BLaER1 (cell line): Measurements from ENCODE around the gene CBL.
A peak's percentile ranks its signal among the peaks of the same experiment; 100 is the strongest.

ENCODE experiments used
- H3K27ac ChIP-seq: shearing (Covaris generic); formaldehyde crosslinking; 2 replicates; pipeline ENCODE4 v1.8.1; 2022
- H3K27me3 ChIP-seq: shearing (Covaris generic); formaldehyde crosslinking; 2 replicates; pipeline ENCODE4 v1.8.1; 2022
- H3K36me3 ChIP-seq: shearing (Covaris generic); formaldehyde crosslinking; 2 replicates; pipeline ENCODE4 v1.8.1; 2022
- H3K4me1 ChIP-seq: shearing (Covaris generic); formaldehyde crosslinking; 2 replicates; pipeline ENCODE4 v1.8.1; 2022
- H3K4me2 ChIP-seq: shearing (Covaris generic); formaldehyde crosslinking; 2 replicates; pipeline ENCODE4 v1.8.1; 2022
- H3K4me3 ChIP-seq: shearing (Covaris generic); formaldehyde crosslinking; 2 replicates; pipeline ENCODE4 v1.8.1; 2022
- H3K9ac ChIP-seq: shearing (Covaris generic); formaldehyde crosslinking; 2 replicates; pipeline ENCODE4 v1.8.1; 2022
- H3K9me3 ChIP-seq: shearing (Covaris generic); formaldehyde crosslinking; 2 replicates; pipeline ENCODE4 v1.8.1; 2022
- H4K20me1 ChIP-seq: shearing (Covaris generic); formaldehyde crosslinking; 2 replicates; pipeline ENCODE4 v1.8.1; 2022
- Cebpa-rat ChIP-seq: shearing (Covaris generic); IDR thresholded peaks from 2 replicates; pipeline ENCODE4 v1.8.1; 2022

CBL gene

DNA sequence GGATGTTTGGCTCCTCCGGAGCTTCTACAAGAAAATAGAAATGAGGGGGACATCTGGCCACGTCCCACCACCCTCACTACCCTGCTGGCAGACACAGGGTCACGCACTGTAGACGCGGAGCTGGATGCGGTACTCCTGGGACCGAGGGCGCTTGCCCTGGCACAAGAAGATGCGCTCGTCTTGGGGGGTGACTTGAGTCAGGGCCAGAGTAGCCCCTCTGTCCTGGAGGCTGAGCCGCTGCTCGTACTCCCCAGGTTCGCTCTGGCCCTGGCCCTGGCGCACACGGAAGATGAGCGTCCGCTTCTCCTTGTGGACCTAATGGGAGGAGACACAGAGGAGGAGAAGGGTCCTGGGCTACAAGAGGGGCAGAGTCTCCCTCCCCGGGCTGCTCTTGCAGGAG, 108.6 kb downstream of the CBL start:
- Histone ChIP-seq H3K9me3 (no peaks in the 10 kb centered on the region), H3K4me1 (peaks cover 47% of the 10 kb centered on the region), H3K9ac (peak overlapping the region; percentile 89; the same call in 1 of the 2 replicates), H3K36me3 (peaks cover 54% of the 10 kb centered on the region), H4K20me1 (peaks cover 54% of the 10 kb centered on the region), H3K4me3 (peak overlapping the region; percentile 80), H3K4me2 (peak overlapping the region; percentile 99), H3K27ac (peak overlapping the region; percentile 87), H3K27me3 (no peaks in the 10 kb centered on the region)
- no peak for TF ChIP-seq Cebpa-rat

DNA sequence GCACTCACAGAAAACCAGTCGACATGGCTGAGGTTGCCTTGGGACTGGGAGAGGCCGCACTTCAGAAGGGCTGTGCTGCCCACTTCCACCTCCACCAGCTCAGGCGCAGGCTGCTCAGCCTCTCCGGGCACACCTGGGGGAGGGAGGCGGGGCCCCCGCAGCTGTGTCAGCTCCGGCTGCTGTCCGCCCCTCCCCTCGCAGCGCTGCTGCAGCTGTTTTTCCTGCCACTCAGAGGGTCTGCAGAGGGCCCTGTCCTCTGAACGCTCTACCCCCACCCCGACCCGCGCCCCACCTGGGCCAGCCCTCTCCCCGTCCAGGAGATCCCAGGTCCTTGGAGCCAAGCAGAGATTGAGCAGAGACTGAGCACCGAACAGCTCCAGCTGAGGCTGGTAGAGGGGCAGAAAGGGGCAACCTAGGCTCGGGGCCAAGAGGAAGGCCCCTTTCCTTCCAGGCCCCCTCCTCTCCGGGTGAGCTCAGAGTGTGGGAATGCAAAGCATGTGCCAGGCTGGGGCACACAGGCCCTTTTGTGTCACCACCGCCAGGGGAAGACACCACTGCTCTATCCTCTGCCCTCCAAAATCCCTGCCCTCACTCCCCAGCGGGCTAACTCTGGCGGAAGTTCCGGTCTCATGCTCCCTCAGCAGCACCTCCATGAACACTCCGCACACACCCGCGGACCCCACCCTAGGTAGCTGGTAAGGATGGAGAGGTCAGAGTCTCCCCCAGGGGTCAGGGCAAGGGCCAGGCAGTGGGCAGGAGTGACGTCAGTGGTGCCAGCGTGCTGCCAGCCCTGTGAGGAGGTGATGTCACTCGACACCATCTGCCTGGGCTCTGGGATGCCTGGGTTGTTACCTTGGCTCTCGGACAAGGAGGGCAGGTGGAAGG, 109.2 kb downstream of the CBL start:
- H3K4me3 ChIP-seq: peak overlapping the region; percentile 80
- TF ChIP-seq Cebpa-rat: no peak
- H3K9me3 ChIP-seq: no peaks in the 10 kb centered on the region
- peaks cover 48% of the 10 kb centered on the region for H4K20me1 ChIP-seq
- H3K27ac ChIP-seq: peak overlapping the region; percentile 87
- H3K9ac ChIP-seq: peak overlapping the region; percentile 89
- H3K4me1 ChIP-seq: peaks cover 54% of the 10 kb centered on the region
- H3K4me2 ChIP-seq: peak overlapping the region; percentile 99
- H3K36me3 ChIP-seq: peaks cover 47% of the 10 kb centered on the region
- no peaks in the 10 kb centered on the region for H3K27me3 ChIP-seq

DNA sequence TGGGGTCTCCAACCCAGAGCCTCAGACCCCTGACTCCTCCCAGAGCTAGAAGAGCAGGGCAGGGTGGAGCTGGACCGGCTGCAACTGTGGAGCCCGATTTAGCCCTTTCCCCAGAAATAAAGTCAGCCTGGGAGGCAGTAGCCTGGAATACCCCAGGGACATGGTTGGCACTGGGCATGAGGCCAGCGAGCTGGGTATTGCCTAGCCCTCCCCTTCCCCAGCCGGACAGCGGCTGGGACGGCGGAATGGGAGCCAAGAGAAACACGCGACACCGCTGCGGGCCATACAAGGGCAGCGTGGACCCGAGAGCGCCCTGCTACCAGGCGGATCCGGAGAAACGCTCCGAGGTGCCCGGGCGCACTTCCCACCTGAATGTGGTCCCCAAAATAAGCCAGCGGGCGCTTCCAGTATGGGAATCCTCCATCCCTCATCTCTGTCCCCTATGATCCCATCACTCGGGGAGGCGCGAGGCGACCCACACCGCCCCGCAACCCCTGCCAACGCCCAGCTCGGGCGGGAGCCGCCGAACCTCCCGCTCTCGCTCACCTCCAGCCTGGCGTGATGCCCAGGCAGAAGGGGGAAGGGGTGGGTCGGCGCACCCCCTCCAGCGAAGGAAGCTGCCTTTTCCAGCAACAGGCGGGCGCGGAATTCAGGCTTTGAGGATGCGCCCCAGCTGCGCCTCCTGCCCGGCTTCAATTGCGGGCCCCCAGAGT, 110.0 kb downstream of the CBL start:
- peak overlapping the region; percentile 80 for H3K4me3 ChIP-seq
- H3K9ac ChIP-seq: peak overlapping the region; percentile 89
- no peak for TF ChIP-seq Cebpa-rat
- H3K27me3 ChIP-seq: no peaks in the 10 kb centered on the region
- H3K9me3 ChIP-seq: no peaks in the 10 kb centered on the region
- H3K27ac ChIP-seq: peak overlapping the region; percentile 87
- H4K20me1 ChIP-seq: peaks cover 45% of the 10 kb centered on the region
- peaks cover 39% of the 10 kb centered on the region for H3K36me3 ChIP-seq
- H3K4me1 ChIP-seq: peaks cover 62% of the 10 kb centered on the region
- peak overlapping the region; percentile 99 for H3K4me2 ChIP-seq

DNA sequence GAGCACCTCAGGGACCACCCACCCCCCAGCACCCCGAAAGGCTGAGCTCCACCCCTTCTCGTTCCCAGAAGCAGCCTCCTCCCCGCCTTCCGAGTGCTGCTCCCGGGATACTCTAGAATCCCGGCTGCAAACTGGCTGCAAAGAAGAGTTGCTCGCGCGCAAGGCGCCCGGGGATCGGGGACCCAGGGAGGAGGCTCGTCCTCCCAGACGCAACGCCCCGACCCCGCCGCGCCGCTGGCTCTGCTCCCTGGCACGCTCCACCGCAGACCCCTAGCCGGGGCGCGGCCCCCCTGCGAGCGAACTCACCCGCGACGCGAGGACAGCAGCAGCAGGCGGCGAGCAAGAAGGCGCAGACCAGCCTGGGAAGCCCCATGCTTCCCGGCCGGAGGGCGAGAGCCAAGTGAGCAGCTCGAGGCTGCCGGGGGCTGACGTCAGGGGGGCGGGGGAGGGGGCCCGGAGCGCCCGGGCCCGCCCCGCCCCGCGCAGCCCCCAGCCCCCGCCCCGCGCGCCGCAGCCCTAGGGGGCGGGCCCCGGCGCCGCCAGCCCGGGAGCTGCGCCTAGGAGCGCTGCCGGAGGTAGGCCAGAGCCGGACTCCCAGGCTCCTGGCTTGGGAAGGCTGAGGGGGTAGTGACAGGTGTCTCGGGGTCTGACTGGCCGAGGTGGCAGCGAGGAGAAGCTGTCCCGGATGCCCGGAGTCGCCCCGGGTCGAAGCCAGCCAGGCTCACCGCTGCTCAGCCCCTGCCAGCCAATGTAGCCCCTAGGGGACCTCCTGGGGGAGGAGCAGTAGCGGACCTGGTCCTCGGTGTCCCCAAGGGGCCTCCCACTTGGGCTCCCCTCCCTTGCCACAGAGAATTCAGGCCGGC, 110.8 kb downstream of the CBL start, which contains the start of gene MCAM:
Gene MCAM (minus strand): TSS at position 402 of the 863 bp plus-strand sequence. CDS start 29 bp downstream, at position 373.
- H3K27ac ChIP-seq: peak within 1 kb of the TSS; percentile 89
- peaks cover 45% of the 10 kb centered on the region for H4K20me1 ChIP-seq
- no peaks in the 10 kb centered on the region for H3K9me3 ChIP-seq
- peaks cover 31% of the 10 kb centered on the region for H3K36me3 ChIP-seq
- TF ChIP-seq Cebpa-rat: no peak
- H3K4me1 ChIP-seq: peaks cover 69% of the 10 kb centered on the region
- peak within 1 kb of the TSS; percentile 99 for H3K4me2 ChIP-seq
- H3K27me3 ChIP-seq: no peaks in the 10 kb centered on the region
- H3K9ac ChIP-seq: peak within 1 kb of the TSS; percentile 89
- H3K4me3 ChIP-seq: peak within 1 kb of the TSS; percentile 80

DNA sequence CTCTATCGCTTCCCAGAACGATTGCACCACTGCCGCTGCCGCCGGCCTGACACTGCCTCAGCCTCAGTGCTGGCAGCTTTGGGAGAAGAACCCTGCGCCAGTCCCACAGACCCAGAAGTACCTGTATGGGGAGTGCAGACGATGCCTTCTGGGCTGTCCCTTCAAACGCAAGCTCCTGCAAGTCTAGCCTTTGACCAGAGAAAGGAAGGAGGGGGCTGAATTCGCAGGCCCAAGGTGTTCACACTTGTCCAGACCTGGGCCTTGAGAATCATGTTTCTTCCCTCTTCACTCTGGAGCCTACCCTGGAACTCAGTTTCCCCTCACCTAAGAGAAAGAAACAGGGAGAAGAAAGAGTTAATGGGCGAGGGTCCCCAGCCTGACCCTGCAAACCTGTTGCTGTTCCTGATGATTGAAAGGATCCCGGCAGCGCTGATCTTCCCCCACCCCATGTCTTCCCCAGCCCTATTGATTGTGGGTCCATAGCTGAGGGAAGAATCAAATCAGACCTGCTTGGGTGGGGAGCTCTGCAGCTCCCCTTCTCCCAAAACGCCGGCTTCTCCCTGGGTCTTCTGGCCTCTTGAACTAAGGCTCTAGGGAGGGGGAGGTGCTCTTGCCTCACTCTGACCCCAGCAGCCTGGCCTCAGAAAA, 111.6 kb downstream of the CBL start:
- peak overlapping the region; percentile 89 for H3K27ac ChIP-seq
- H3K9ac ChIP-seq: peak overlapping the region; percentile 72
- H3K4me3 ChIP-seq: peak overlapping the region; percentile 80

DNA sequence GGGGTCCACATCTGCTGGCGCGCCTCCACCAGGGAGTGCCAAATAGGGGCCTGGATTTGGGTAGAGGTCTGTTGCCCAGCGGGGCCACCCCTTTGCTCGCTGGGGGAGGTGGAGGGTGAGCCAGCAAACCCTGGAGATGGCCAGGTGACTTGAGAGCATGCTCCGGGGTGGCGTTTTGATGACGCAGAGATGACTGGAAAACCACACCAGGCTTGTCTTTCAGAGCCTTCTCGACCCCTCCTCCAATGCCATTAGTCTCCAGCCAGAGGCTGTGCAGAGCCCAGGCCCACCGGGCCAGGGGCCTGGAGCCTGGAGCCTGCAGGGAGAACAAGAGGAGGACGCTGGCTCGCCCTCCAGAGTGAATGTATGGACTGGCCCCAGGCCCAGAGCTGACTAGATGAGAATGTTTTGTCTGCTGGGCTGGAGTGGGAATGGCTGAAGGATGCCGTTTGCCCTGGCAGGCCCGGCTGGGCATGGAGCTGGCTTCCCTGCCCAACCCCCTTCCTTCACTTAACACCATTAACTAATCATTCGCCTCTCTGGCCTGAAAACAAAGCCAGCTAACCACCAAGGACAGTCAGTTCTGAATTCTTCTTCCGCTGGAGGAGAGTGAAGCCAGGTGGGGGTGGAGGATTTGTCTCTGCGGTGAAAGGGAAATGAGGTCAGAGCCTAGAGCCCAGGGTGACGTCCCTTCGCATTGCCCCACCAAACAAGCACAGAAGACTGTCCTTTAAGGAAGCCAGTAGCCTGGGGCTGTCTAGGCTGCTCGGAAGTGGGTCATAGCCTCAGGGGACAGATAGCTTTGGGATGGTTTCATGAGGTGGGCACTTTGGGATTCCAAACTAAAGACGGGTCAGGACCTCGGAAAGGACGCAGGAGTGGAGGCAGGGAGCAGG, 112.3 kb downstream of the CBL start:
- Histone ChIP-seq H3K27me3 (no peaks in the 10 kb centered on the region), H3K9me3 (no peaks in the 10 kb centered on the region), H3K36me3 (peaks cover 16% of the 10 kb centered on the region), H3K27ac (peak overlapping the region; percentile 89), H4K20me1 (peaks cover 31% of the 10 kb centered on the region), H3K4me1 (peaks cover 85% of the 10 kb centered on the region), H3K4me2 (peak overlapping the region; percentile 99), H3K9ac (peak overlapping the region; percentile 72), H3K4me3 (peak overlapping the region; percentile 80)
- TF ChIP-seq Cebpa-rat: no peak

More for the DNA sequence above, 111.6 kb downstream of the CBL start:
- TF ChIP-seq Cebpa-rat: peak; percentile 49; the same call in 1 of the 2 replicates
- Histone ChIP-seq H3K4me2 (peak overlapping the region; percentile 99), H4K20me1 (peaks cover 39% of the 10 kb centered on the region), H3K36me3 (peaks cover 24% of the 10 kb centered on the region), H3K4me1 (peaks cover 77% of the 10 kb centered on the region), H3K9me3 (no peaks in the 10 kb centered on the region), H3K27me3 (no peaks in the 10 kb centered on the region)

DNA sequence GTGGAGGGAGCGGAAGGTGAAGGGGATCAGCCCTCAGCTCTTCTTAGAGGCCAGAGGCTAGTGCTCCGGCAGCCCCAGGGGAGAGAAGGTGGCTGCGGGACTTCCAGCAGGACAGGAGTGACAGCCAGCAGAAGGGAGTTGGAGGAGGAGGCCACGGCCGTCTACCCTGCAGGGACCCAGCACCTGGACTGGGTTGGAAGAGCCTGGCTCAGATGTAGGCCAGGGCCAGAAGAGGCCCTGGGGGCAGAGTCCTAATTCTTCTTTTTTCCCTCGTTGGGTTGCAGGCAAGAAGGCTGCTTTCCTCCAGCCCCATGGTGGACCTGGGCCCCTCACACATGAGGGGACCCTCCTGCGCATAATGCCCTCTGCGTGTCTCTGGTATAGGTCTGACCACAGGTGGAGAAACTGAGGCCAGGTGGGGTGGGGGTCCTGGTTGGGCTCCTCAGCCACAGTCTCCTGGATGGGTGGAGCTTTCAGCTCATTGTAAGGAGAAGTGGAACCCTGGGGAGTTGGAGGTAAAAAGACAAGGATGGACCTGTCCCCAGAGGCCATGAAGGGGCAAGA, 113.1 kb downstream of the CBL start:
- peak overlapping the region; percentile 72 for H3K9ac ChIP-seq
- H3K27ac ChIP-seq: peak overlapping the region; percentile 89
- peaks cover 90% of the 10 kb centered on the region for H3K4me1 ChIP-seq
- H4K20me1 ChIP-seq: peaks cover 24% of the 10 kb centered on the region
- H3K4me2 ChIP-seq: peak overlapping the region; percentile 99
- no peaks in the 10 kb centered on the region for H3K27me3 ChIP-seq
- no peaks in the 10 kb centered on the region for H3K9me3 ChIP-seq
- H3K4me3 ChIP-seq: peak overlapping the region; percentile 80
- no peak for TF ChIP-seq Cebpa-rat
- H3K36me3 ChIP-seq: peaks cover 9% of the 10 kb centered on the region
